T-helper 2 cell treated with Interferon-gamma antibody and Interleukin-4, amounts not matched to agents 100 ng/mL and 5 ng/mL, for 36 hours (primary cell): Measurements from ENCODE around the gene TBC1D22A. TPM values are rescaled to one million over a fixed set of nuclear protein-coding genes. Genes with fewer than 3 reads are reported as not detected.

Experiments used
- intact Hi-C: fragments of 100-400 bp; cut with micrococcal nuclease; formaldehyde crosslinking; loops from one replicate; pipeline ENCODE4 v1.15.1; 2023
- total RNA-seq: library from RNA; stranded (reverse); gene quantifications from 2 replicates; pipeline ENCODE4 v1.2.3, GENCODE V29; 2022

The TBC1D22A gene
- total RNA-seq, 1 donor from 2014 or later, result 32.8 TPM

DNA sequence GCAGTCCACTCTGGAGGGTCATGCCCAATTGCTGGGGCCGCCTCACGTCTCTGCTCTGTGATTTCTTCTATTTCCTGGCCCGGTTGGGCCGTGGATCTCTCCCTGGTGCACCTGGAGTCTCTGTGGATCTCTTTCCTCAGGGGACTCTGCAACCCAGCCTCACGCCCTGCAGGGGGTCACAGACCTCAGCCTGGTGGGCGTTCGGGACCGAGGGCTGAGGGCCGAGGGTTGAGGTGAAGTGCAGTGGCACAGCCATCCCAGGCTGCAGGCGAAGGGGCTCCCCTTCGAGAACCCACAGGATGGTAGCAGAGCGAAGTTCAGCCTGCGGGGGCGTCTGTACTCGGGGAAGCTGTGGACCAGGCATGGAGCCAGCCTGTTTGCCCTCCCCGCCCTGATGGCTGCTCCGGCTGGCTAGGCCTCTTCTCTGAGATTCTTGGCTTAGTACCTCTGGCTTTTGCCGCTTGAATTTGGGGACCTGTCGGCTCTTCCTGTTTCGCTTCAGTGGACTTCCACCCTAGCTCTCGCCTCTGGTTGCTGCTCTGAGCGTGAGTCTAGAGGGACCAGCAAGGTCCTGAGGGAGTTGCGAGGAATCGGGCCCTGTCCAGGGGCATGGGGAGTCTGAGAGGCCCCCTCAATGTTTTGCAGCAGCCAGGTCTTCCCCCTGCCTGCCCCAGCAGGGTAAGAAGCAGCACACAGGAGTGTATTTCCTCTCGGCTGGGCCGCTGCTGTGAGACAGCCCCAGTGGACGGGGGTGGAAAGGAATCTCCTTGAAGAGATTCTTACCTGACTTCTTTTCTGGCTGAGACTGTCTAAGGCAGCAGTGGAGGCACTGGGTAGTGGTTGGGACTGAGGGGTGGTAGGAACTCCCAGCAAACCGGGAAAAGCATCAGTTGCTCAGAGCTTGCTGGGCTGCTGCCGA is 140.8 kb downstream of the TBC1D22A start:
- intact Hi-C loops, result no loop called here

DNA sequence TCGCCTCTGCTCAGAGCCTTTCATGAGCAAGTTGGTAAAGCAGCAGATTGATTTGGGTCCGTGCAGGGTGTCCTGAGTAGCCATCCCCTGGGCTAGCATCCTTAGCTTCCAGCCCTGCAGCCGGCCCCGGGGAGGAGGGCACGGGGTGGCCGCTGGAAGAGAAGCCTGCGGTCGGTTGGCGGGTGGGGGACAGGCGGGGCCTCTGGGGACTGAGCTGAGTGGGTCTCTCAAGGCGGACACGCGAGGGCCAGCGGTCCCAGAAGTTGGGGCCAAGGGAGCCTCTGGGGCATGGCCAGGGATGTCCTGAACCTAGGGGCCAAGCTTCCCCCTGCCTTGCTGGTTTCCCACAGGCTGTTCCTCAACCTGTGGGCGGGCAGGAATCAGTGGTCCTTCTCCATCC is 143.0 kb downstream of the TBC1D22A start:
- intact Hi-C loops, result no loop called here

DNA sequence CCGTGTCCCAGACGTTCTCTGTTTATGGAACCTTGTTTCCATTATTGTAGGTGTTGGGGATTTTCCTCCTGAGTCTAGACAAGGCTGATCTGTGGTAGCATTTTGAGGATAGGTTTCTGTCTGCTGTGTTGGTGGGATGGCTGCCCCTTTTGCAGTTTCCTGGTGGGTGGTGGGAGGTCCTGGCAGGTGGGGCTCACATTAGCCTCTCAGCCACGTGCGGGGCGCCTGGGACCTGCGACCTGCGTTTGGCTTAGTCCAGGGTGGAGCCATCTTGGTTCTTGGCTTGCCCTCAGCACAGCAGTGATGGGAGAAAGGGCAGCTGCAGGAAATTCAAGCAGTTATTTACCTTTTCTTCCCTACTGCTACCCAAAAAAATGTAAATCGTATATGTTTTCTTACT is 143.4 kb downstream of the TBC1D22A start:
- intact Hi-C loops, result no loop called here

DNA sequence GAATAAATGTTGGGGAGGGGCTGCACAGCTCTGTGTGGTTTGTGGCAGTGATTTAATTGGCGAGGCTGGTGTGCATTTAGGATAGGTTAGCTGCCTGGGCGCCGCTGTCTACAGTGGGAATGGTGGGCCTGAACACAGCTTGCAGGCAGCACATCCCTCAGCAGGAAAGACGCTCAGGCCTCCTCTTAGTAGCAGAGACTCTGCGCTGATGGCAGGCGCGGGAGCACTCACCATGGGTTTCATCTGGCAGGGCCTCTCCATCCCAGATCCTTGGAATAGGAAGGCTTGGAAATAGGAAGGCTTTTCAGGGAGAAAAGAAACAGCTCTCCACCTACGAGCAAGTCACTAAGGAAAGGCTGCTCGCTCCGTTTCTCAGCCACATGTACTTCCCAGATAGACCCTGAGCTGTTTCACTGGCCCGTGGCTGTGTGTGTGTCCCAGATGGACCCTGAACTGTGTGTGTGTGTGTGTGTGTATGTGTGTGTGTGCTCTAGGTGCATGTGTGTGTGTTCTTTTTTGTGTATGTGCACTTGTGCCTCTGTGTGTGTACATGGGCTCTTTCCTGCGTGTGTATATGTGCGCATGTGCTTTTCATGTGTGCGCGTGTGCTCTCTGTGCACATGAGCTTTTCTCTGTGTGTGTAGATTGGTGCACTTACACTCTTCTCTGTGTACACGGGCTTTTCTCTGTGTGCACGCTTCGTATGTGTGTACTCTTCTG is 144.0 kb downstream of the TBC1D22A start:
- intact Hi-C loops, result no loop called here

DNA sequence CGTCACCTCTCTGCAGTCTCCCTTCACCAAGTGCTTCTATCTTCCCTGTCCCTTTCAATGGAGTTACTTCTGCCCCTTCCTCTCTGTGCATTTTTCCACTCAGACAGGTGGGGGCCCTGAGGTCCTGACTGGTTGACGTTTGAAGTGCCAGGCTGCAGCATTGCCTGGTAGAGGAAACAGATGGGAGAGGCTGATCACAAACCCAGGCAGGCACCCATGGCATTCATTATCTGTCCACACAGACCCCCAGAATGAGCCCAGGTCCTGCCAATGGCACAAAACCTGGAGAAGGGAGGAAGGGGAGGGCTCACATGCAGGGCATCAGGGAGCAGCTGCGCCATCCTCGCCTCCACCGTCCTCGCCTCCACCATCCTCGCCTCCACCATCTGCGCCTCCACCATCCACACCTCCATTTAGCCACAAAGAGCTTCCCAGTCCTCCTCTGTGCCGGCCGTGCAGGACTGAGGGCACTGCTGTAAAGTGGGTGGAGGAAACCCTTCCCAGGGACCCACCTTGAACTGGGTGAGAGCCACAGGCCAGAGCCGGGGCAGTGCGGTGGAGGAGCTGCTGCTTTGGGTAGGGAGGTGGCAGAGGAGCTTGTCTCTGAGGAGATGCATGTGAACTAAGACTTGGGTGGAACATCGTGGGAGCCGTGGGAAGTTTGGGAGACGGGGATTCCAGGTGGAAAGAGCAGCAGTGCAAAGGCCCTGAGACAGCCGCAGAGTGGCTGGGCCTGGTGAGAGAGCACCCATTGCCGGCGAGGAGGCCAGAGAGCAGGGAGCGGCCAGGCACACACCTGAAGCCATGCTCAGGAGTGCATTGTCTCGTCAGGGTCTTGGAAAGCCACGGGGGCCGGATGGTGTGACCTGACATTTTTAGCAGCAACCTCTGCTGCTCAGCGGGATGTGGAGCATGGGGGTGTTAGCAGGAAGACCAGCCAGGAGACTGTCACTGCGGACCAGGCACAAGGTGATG is 145.1 kb downstream of the TBC1D22A start:
- intact Hi-C loops, result no loop called here

DNA sequence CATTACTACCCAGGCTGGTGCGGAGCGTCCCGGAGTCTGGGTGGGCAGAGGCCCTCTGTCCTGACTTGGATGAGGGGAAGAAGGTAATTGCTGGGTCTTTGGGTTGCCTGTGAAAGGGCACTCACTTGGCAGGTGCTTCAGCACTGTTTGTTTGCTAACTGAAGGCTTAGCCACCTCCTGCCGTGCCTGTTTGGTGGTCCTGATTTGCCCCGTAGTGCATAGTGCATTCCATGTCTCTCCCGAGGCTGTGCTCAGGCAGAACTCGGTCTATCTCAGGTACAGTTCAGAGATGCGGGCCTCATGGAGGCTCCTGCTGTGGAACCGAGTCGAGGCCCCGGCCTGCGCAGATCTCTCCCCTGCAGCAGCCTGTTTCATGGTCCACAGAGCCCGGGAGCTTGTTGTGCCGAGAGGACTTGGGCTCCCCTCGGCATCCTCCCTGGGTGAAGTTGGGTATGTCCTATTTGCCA is 146.2 kb downstream of the TBC1D22A start:
- intact Hi-C loops, result no loop called here

DNA sequence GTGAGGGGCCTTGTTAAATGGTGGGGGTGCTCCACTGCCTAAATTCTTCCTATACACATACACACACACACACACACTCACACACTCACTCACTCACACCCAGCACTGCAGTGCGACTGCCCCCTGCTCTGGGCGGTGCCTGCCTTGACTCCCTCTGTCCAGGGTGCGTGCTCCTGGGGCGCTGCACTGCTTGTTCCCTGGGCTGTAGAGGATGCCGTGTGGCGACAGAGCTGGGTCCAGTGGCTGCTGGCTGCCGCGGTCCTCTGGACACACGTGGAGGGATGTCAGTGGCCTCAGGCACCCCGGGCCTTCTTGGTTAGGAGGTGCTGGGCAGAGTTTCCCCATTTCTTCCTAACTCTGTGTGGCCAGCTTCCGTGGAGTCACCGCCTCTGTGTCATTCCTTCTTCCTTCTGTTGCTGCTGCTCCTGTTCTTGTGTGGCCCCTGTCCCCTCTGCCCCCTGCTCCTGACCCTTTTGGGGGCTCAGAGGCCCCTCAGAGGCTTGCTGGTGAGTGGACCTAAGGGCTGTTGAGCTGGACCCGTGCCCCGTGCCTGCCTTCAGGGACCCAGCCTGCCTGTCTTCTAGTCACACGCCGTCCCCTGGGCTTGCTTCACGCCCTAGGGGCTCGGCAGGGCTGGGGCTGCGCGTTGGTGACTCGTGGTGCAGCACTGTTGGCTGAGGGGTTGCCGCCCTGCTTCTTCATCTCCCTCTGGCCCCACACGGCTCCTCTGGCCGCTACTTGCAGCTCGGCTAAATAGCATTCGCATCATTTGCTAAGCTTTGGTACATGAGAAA is 147.0 kb downstream of the TBC1D22A start:
- intact Hi-C loops, result no loop called here

DNA sequence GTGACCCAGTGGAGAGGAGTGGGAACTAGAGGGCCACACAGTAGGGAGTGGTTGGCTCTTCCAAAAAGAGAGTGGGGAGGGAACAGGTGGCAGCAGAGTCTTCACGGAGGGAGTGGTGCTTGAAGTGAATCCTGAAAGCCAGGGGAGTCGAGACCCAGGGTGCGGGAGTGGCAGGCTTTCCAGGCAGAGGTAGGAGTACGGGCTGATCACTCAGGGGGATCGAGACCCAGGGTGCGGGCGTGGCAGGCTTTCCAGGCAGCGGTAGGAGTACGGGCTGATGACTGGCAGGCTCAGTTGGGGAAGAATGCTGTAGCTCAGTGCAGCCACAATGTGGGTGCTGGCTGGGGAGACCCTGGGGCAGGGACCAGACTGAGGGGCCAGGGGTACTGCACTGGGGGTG is 148.2 kb downstream of the TBC1D22A start:
- intact Hi-C loops, result no loop called here

DNA sequence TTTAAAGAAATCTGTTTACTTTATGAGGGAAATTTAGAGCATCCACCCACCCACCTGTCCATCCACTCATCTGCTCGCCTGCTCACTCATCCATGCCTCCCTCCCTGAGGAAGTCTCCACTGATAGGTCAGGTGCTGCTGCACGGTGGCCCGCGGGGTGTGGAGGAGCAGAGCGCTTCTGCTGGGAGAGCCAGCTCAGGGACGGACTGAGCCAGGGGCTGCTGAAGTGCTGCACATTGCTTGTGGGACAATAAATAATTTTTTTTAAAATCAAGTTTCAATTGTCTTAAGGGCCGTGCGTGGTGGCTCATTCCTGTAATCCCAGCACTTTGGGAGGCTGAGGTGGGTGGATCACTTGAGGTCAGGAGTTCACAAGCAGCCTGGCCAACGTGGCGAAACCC is 148.9 kb downstream of the TBC1D22A start:
- intact Hi-C loops, result no loop called here

DNA sequence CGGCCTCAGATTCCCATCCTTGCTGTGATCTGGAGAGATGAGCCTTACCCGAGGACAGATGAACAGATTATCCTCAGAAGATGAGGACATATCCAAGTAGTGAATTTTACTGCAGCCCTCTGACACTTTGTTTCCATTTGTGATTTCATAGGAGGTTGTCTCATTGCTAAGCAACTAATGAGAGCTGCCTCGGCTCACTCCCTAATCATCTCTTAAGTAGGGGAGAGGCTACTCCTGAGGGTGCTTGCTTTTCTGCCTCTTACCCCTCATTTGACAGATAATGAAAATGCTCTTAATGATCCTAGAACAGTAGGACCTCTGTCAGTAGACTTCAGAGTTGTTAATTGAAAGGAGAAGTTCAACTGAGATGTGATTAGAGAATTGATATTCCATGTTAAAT is 150.9 kb downstream of the TBC1D22A start:
- intact Hi-C loops, result no loop called here

DNA sequence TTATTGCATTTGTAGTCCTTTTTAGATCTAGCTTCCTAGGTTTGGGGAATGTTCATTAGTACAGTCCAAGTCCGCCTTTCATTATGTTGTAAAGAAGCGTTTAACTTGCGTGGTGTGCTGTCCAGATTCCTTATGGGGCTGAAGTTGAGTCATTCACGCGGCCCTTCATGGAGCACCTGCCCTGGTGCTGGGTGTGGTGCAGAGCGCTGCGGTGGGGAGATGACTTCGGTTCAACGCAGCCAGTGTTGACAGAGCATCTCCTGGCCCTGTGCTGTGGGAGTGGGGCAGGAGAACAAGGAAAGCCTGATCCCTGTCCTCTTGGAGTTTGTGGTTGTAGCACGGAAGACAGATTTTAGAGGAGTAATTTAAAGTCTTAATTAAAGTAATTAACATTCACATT is 152.0 kb downstream of the TBC1D22A start:
- intact Hi-C loops, result no loop called here

DNA sequence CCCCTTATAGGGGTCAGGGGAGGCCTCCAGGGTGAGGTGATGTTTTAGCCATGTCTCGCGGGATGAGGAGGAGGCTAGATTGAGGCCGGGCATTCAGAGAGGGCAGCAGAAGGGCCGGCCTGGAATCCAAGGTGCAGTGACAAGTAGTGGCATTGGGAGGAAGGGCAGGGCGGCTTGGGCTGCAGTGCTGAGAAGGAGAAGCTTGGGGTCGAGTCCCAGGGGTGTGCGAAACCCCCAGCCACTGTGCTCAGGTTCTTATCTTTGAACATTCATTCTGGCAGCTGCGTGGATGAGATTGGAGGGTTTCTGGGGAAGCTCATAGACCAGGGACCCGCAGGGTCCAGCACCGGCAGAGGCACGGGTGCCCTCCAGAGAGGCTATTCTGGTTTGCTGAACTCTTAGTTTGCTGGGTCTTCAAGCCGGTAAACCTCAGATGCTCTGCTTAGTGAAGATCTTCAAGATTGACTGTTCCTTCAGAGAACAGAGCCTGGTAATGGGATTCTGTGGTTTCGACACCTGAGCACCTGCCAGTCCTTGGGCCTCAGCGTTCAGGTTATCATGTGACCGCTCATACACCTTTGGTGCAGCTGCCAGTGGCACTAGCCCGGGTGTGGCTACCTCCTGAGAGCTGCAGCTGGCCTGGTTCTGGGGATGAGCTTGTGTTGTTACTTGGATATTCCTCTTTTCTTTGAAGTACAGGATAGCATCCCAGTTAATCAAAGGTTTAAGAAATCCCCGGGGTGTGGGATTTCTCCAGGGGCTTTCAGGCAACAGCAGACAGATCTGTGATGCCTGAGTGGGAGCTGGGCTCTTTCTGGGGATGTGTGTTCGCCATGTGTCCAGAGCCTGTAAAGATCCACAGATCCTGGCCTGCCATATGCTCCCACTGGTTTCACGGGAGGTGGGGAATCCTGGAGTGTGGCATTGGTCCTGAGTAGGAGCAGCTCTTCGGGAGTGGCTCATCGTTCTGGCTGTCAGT is 152.8 kb downstream of the TBC1D22A start:
- intact Hi-C loops, result no loop called here

DNA sequence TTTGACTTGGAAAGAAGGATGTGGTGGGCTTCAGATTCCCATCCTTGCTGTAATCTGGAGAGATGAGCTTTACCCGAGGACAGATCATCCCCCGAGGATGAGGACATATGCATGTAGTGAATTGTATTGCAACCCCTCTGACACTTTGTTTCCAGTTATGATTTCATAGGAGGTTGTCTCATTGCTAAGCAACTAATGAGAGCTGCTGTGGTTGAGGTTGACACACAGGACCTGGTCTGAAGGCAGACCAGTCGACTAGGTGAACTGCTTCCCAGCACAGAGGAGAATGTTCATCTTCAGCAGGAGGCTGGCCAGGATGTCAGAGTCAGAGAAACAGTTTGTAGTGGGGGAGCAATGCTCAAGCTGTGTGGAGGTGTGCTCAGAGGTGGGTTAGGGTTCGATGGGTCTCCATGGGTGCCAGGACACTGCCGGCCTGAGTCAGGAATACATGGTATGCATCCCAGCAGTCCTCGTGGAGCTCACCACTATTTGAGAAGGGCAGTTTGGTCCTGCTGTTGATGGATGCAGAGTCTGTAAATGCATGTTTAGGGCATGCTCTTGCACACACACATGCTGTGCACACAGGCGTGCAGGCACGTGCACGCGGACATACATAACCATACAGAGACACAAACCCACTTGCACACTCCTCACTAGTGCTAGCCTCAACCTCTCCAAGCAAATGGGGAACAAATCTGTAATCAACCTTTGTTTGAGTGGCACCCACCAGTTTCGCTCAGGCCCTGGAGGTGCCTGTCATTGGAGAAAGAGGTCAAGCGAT is 153.7 kb downstream of the TBC1D22A start:
- intact Hi-C loops, result no loop called here

DNA sequence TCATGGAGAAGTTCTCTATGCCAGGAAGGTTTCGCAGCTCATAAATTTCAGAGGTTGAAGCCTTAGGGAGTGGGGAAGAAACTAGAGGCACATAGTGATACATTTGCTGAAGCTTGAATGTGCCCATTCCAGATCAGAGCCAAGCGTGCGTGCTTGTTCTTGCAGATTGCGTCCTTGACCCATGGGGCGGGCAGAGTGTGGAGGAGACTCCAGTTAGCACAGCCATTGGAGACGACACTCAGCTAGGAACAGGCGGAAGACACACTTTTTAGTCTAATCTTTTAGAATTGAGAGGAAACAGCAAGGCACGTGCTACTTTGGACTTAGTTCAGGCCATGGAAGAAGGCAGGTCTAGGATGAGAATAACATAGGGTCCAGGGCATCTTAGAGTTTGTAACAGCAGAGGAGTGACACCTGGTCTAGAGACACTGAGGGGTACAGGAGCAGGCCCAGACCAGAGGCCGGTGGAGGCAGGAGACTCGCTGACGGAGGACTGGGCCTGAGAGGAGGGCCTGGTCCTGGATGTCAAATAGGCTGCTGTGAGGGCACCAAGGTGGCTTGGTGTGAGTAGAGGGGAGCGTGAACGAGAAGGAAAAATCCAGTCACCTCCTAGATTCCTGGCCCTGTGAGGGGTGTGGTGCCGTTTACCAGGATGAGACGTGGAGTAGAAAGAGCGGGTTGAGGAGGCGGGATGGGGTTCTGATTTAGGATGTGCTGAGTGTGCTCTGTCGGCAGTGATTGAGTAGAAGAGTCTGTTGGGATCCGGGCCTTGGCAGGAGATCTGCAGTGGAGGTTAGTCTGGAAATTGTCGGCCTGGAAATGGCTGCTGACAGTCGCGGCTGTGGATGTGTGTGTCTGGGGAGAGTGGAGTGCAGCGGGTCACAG is 154.7 kb downstream of the TBC1D22A start:
- intact Hi-C loops, result no loop called here

DNA sequence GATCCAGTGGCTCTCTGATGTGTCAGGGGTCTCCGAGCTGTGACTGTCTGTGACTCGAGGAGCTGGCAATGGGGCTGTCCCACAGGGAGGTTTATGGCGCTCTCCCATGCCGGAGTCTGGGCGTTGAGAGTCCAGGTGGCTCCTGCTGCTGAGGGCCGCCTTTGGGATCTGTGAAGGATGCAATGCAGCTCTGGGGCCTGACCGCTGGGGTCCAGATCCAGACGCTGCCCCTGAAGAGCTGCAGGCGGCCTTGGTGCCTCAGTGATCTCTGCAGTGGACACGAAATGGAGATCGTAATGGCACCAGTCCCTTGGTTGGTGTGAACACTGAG is 155.3 kb downstream of the TBC1D22A start:
- intact Hi-C loops, result no loop called here

DNA sequence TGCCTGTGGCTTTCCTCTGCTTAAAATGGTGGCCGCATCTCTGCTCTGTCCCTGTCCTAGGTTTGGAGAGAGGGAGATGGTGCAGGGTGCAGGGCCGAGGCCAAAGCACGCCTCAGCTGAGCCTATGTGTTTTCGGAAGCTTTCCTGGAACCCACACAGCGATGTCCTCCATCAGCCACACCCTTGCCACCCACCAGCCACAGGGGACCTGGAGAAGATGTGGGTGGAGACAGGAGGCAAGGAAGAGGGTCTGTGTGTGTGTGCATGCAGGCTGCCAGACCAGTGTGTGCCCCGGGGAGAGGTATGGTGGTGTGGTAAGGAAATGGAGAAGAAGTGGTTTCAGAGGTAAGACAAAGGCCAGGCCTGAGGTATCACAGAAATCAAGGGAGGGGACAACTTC is 155.7 kb downstream of the TBC1D22A start:
- intact Hi-C loops, result no loop called here

DNA sequence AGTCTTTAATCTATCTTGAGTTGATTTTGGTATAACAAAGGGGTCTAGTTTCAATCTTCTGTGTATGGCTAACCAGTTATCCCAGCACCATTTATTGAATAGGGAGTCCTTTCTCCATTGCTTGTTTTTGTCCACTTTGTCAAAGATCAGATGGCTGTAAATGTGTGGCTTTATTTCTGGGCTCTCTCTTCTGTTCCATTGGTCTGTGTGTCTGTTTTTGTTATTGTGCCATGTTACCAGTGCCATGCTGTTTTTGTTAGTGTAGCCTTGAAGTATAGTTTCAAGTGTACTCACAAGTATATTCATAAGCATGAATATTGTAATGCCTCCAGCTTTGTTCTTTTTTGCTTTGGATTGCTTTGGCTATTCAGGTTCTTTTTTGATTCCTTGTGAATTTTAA is 159.6 kb downstream of the TBC1D22A start:
- intact Hi-C loops, result no loop called here

DNA sequence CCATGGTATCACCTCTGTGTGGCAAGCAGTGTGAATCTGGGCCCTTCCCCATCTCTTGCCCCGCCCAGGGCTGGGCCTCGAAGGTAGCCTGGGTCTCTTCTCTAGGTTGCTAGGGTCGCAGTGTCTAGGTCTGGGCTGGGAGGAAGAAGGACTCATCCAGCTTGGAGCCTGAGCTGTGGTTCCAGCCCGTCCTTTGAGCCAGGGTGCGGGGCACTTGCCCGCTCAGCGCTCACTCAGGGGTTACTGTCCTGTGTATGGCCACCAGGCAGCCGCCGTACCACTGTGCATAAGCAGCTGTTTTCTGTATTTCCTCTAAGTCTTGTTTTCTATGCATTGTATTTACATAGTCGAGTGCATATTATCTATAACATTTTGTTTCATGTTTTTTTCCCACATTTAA is 160.9 kb downstream of the TBC1D22A start:
- intact Hi-C loops, result no loop called here
